ENCODE data around the gene CLEC4F.
A peak's percentile ranks its signal among the peaks of the same experiment; 100 is the strongest.

CLEC4F gene

DNA sequence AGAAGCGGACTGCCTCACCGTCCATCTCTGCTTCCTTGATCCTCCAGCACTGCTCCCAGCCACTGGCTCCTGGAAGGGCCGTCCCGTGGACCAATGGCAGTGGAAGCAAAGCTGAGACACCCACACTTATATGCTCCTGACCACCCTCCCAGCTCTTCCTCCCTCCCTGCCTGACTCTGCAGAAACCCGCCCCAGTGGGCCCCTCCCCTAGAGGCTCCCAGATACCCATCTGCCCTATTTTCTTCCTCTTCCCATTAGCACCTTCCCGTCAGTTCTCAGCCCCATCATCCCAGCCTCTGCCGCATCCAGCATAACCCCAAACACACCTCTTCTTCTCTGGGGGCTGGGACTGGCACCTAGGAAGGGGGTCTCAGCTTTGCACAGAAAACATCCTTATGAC, at the start of gene CLEC4F:
Gene CLEC4F, minus strand, starts transcription at position 101 of the 400 bp plus-strand sequence. Its CDS starts 76 bp downstream, at position 25.
- no peak for DNase-seq

DNA sequence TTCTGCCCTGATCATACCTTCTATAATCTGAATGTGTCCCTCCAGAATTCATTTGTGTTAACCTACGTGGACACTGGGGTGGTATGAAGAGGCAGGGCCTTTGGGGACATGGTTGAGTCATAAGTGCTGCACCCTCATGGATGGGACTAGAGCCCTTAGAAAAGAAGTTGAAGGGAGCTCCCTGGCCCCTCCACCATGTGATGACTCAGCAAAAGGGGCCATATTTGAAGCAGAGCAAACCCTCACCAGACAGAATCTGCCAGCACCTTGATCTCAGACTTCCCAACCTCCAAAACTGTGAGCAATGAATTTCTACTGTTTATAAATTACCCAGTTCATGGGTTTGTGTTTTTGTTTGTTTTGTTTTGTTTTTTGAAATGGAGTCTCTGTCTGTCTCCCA, 48.6 kb upstream of the CLEC4F start:
- DNase-seq, result no peak

GRCh38 chr2:70861777-70862625, 41.6 kb upstream of the CLEC4F start:
- peak; percentile 78 for DNase-seq

DNA sequence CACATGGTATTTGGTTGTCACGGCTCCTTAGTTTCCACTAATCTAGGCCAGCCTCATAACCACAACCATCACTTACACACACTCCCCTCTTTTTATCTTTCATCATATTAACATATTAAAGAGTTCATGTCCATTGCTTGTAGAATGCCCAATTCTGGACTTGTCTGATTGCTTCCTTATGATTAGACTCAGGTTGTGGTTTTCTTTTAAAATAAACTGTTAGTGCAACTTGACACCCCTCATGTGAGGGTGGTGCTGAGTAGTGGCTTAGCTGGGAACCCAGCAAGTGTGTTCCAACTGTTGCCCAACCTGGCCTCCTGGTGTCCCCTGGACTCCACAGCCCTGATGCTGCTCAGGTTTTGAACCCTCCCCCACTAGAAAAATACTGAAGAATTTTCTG, 35.3 kb upstream of the CLEC4F start:
- no peak for DNase-seq

- no peak for DNase-seq
Measured at GRCh38 chr2:70854411-70854810, 34.0 kb upstream of the CLEC4F start.

DNA sequence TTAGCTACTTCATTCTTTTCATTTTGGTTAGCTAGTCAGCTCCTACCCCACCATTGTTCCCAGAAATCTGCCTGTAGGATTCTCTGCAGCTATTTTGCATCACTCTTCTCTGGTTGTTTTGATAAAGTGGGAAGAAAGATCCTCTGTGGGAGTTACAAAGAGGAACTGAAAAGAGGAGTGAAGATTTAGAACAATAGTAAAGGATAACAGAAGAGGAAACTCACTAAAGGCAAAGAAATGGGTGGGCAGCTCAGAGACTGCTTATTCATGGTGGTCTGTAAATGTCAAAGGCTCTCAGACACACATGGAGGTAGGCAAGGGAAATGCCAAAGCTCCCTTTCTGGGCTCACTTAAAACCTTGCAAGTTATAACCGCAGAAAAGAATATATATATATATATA, 32.4 kb upstream of the CLEC4F start:
- DNase-seq, result no peak

- no peak for DNase-seq
Measured at GRCh38 chr2:70851704-70852103, 31.3 kb upstream of the CLEC4F start.

DNA sequence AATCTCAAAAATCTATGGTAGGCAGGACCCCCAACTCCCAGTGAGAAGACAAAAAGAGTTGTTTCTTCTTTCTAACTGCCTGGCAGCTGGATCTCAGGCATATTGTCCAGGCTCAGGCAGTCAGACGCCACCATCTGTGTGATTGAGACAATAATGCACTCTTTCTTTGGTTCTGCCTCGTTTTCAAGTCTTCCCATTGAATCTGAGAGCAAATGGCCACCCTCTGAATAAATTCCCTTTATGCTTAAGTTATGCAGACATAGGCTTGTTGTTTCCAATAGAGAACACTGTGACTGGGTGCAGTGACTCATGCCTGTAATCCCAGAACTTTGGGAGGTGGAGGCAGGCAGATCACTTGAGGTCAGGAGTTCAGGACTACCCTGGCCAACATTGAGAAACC, 30.5 kb upstream of the CLEC4F start:
- no peak for DNase-seq

GRCh38 chr2:70842401-70842800, 22.0 kb upstream of the CLEC4F start:
- no peak for DNase-seq

GRCh38 chr2:70837980-70838925, 17.9 kb upstream of the CLEC4F start:
- DNase-seq, result no peak

DNA sequence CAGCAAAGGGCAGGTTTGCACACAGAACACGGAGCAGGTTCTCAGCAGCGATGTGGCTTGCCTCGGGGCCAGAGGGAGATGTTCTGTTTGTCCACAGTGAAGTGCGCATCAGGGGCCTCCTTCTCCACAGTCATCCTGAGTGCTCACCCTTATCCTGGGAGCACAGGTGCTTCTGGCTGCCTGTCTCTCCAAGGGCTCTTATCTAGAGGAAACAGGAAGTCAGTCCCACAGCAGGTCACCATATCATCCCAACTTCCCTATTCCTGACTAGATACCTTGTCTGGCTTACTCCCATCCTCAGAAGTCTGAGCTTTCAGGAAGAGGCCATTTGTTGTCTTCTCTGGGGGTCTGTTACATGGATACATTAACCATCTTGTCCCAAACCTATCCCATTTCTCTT, 15.2 kb upstream of the CLEC4F start, which contains the start of gene CD207:
Gene CD207, minus strand, starts transcription at position 174 of the 400 bp plus-strand sequence. Its CDS starts 40 bp downstream, at position 134.
- DNase-seq, result no peak

DNA sequence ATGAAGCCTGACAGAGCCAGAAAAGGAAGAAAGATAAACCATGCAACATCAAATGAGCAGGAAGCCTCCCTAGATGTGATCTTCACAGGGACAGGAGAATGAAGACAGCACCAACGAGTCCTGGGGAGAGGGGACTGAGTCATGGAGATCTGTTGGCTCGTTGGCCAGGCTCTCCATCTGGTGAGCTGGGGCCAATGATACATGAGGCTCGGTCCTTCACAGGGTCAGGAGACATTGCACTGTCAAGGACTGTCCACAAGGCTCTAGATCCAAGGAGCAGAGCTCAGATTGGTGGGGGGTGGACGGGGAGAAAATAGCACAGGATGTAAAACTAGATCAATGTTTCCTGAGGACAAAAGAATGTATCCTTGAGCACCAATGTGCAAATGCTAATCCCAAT, 14.5 kb upstream of the CLEC4F start:
- no peak for DNase-seq

GRCh38 chr2:70834106-70834505, 13.7 kb upstream of the CLEC4F start:
- no peak for DNase-seq

GRCh38 chr2:70833246-70833645, 12.8 kb upstream of the CLEC4F start:
- no peak for DNase-seq

GRCh38 chr2:70832386-70832785, 12.0 kb upstream of the CLEC4F start:
- DNase-seq, result no peak

GRCh38 chr2:70831861-70832260, 11.5 kb upstream of the CLEC4F start:
- DNase-seq, result no peak

DNA sequence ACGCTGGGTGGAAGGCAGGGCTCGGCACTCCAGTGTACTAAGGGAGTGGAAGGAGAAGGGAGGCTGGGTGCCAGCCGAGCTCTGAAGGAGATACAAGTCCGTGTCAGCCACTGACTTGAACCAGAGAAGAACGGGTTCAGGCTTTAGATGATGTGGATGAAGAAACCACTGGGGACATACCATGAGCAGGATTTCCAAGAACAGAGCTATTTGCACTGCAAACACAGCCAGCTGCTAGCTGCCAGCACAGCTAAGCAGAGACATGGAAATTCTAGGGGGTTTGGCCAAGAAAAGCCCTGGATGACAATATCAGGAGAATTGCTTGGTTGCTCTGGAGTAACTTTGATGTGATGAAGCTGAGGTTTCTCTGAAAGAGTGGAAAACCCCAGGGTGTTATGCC, 10.0 kb upstream of the CLEC4F start:
- DNase-seq, result no peak

GRCh38 chr2:70829916-70830315, 9.5 kb upstream of the CLEC4F start:
- DNase-seq, result no peak

DNA sequence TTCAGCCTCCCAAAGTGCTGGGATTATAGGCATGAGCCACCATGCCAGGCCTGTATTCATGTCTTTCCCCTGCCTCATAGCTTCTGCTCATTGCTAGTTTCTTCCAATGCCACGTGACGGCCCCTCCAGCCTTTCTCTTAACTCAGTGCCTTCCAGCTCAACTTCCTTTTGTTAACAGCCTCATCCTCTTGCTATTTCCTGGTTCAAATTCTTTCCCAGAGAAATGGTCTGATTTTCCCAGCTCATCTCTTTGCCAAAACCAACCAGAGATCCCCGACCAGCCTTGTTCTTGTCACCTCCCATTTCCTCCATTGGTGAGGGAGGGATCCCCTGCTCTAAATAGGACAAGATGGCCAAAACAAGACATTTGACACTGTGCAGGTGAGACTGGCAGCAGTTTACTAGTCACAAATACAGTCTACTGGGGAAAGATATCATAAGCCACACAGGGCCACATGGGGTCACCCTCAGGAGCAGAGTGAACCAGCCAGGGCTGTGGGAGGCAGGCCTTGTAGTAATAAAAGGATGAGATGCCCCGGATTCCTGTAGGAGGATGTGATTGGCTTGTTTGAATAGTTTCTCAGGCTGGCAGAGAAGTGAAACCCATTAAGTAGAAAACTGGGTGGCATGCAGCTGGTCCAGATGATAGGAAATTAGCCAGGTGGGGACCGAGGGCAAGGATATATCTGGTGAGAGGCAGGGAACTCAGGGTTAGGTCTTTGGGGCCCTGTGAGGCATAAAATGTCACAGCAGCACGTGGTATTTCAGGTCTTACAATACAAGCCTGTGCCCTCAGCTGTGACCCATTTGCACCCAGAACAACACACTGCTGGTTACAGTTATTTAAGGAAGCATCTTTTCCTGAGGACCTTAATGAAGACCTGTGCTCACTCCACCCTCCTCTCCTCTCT, 8.8 kb upstream of the CLEC4F start:
- DNase-seq, result no peak

GRCh38 chr2:70828115-70828514, 7.7 kb upstream of the CLEC4F start:
- DNase-seq, result no peak

DNA sequence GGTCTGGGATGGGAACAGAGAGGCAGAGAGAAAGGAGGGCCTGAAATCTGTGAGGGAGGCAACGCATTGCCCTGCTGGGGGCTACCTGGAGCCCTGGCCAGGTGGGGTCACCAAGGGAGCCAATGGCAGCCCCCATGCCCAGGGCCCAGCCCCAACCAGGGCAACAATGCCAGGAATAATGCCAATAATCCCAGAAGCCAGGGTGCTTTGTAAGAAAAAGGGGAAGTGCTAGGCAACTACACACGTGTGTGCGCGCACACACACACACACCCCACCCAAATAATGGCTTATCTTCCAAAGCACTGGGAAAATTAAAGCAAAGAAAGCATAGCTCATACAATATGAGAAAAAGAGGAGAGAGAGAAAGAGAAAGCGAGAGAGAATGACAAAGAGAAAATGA, 7.0 kb upstream of the CLEC4F start:
- DNase-seq, result no peak

GRCh38 chr2:70826696-70827350, 6.4 kb upstream of the CLEC4F start:
- DNase-seq, result no peak

Data from NCI-H2227 treated with DMSO at 0.1 percent for 48 hours (cell line).